Caki2 (cell line): ENCODE measurements around the gene GRID1. TPM values are rescaled to one million over a fixed set of nuclear protein-coding genes. Genes with fewer than 3 reads are reported as not detected.
A peak's percentile ranks its signal among the peaks of the same experiment; 100 is the strongest.
"Not testable (repeated sequence)": the region's sequence is repeated elsewhere in the genome, so short reads cannot be mapped to it uniquely, and the experiment has no call there.

Experiments
- DNase-seq: peaks from one replicate; pipeline ENCODE4 v3.0.0-alpha.2; 2015; ENCODE audit warnings: low read depth
- in situ Hi-C: cut with HindIII; loops from 2 replicates; pipeline ENCODE4 v1.10.0; 2016; ENCODE audit warnings: low sequenced_read_pairs, low pct_unique_long_range_greater_than_20kb, mixed read lengths
- total RNA-seq: library from RNA; depleted of rRNA; stranded (reverse); fragments of >200 nt; shearing (Covaris generic); gene quantifications from 2 replicates; pipeline ENCODE4 v1.2.3, GENCODE V29; 2014; ENCODE audit warnings: low replicate concordance

Gene GRID1
- total RNA-seq, 1 experiment from 2014 or later, result 2.6 TPM

GRCh38 chr10:85849315-85849714 is 517.3 kb downstream of the GRID1 start:
- no peak for DNase-seq
- in situ Hi-C loops, result no loop called here

DNA sequence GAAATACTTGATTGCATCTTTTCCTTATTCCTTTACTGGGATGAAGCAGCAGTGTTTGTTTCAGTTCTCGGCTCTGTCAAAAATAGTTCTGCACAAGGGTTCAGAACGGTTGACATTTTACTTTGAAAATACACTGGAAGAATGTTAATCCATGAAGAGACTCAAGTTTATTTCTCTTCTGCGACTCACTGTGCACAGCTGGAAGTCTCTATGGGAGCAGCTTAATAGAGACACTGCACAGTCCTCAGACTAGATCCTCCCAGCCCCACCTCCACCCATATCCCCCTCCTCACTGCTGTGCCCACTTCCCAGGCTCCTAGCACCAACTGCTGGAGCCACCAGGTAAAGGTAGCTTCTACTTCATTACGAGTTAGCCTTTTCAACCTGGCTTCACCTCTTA is 517.8 kb downstream of the GRID1 start:
- DNase-seq, result no peak
- in situ Hi-C loops, result no loop called here

GRCh38 chr10:85847085-85847484 is 519.5 kb downstream of the GRID1 start:
- in situ Hi-C loops, result no loop called here
- DNase-seq, result no peak

DNA sequence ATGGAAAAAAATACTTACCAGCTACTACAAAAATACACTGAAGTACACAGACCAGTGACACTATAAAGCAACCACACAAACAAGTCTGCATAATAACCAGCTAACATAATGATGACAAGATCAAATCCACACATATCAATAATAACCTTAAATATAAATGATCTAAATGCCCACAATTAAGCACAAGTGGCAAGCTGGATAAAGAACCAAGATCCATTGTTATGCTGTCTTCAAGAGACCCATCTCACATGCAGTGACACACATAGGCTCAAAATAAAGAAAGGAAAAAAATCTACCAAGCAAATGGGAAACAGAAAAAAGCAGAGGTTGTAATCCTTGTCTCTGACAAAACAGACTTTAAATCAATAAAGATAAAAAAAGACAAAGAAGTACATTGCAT is 527.9 kb downstream of the GRID1 start:
- in situ Hi-C loops, DNase-seq: not testable (repeated sequence)

- in situ Hi-C loops, result no loop called here
- no peak for DNase-seq
Measured at GRCh38 chr10:85832988-85833387, 533.6 kb downstream of the GRID1 start.

DNA sequence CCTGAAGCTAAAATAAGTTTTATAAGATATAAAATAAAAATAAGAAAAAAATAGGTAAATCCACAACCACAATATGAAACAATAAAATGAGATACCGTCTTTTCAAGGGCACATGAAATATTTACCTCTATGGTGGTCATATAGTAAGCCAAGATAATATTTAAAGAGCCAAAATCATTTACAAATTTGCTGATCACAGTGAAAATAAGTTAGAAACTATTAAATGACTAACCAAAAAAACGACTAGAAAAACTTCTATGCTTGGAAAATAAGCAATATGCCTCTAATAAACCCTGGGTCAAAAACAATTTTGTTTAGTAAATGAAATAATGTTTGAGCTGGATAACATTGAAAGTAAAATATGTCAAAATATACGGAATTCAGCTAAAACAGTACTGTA is 535.2 kb downstream of the GRID1 start:
- in situ Hi-C loops, result no loop called here
- DNase-seq, result no peak

DNA sequence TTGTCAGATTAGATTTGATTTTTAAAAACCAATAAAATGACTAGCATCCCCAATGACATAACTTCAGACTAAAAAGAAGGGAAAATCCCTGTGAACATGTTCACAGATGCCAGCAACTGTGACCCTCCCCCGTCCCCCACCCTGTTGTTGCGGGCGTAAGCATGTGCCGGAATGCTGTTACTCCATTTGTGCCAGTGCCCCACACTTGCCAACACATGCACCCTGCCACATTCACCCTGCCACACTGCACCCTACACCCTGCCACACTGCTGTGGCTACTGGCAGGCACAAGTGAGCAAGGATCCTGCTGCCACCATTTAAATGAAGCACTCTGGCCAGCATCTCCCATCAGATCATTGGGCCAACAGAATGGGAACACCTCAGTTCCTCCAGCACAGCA is 540.2 kb downstream of the GRID1 start:
- DNase-seq, result no peak
- in situ Hi-C loops, result no loop called here

GRCh38 chr10:85811405-85811804 is 555.2 kb downstream of the GRID1 start:
- peak; percentile 16 for DNase-seq
- in situ Hi-C loops, result no loop called here

DNA sequence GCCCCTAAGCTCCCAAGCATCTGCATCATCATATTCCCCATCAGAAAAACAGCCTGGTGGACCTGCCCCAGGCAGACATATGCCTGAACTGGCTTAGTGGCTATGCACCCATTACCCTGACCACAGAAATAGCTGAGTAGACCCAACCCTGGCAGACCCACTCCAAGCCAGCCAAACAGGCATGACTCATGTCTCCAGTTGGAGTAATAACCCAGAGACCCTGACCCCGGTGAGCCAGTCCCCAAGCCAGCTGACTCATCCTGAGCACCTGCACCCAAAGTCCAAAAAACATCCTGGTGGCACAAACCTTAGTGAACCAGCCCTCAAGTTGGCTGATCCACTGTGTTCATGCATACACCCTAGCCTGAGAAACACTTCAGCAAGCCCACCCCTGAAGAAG is 555.9 kb downstream of the GRID1 start:
- DNase-seq, result no peak
- in situ Hi-C loops, result no loop called here

GRCh38 chr10:85795460-85795859 is 571.1 kb downstream of the GRID1 start:
- DNase-seq, result no peak
- in situ Hi-C loops, result no loop called here

GRCh38 chr10:85794553-85794952 is 572.0 kb downstream of the GRID1 start:
- in situ Hi-C loops, result no loop called here
- no peak for DNase-seq

DNA sequence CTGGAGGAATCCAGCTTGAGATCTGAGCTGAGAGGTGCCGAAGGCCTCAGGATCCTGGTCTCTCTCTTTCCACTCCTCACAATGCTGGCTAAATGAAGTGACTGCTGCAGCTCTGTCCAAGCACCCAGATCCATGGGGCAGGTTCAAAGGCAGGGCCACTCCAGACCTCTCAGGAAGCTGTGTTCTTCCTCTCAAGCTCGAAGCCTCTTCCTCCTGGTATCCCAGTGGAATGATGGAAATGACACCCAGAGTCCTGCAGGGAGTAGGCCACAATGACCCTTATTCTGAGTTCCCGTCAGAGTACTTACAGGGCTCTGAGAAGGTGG is 574.1 kb downstream of the GRID1 start:
- no peak for DNase-seq
- in situ Hi-C loops, result no loop called here

- DNase-seq, result peak; percentile 12
- in situ Hi-C loops, result no loop called here
Measured at GRCh38 chr10:85791818-85792532, 574.6 kb downstream of the GRID1 start.

GRCh38 chr10:85789982-85790789 is 576.4 kb downstream of the GRID1 start:
- DNase-seq, result peak; percentile 25
- in situ Hi-C loops, result no loop called here

DNA sequence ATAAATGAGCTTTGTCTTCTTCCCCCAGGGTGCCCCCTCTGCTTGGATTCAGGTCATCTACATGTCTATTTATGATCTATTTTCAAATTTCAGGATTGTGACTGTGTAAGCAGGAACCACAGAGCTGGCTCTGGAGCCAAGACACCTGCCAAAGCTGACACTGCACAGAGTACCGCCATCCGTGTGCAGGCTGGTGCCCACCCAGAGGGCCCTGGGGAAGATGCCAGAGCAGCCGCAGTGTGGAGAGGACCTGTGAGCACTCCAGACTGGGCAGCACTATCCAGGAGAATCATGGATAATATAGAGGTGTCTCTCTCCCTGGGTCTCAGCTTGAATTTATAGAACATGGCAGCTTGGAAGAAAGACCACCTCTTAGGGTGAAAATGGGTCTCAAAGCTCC is 577.5 kb downstream of the GRID1 start:
- in situ Hi-C loops, result no loop called here
- DNase-seq, result no peak

DNA sequence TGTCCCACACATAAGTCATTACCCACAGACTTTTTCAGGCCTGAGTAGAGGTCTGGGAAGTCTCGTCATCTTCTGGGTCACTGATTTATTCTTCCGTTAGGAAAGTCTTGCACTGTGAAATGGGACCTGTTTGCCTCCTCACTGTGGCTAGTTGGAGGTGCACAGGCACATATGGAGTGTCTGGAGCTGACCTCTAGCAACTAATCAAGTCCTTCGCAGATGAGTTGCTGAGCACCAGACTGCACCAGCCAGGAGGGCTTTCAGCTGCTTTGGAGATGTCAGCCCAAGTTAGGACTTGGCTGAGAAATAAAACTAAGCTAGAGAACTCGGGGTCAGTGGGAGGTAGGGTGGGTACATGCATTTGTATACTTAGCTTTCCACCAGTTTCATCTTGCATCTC is 578.0 kb downstream of the GRID1 start:
- DNase-seq, result no peak
- in situ Hi-C loops, result no loop called here

DNA sequence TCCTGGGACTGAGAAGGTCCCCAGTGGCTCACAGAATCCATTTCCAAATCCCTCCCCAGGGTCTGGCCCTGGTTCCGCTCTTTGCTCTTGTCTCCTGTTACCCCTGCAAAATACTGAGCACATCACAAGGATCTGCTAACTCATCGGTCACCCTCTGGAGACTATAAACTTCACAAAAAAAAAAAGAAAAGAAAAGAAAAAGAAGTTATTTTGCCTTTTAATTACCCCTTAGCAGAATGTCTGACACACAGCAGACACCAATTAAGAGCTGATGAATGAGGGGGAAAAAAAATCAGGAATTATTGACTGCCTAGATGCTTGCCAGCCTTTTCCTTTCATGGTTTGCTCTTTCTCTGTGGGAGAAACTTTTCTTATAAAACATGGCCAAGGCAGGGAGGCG is 578.7 kb downstream of the GRID1 start:
- no peak for DNase-seq
- in situ Hi-C loops, result no loop called here

GRCh38 chr10:85787393-85787792 is 579.2 kb downstream of the GRID1 start:
- in situ Hi-C loops, result no loop called here
- no peak for DNase-seq

DNA sequence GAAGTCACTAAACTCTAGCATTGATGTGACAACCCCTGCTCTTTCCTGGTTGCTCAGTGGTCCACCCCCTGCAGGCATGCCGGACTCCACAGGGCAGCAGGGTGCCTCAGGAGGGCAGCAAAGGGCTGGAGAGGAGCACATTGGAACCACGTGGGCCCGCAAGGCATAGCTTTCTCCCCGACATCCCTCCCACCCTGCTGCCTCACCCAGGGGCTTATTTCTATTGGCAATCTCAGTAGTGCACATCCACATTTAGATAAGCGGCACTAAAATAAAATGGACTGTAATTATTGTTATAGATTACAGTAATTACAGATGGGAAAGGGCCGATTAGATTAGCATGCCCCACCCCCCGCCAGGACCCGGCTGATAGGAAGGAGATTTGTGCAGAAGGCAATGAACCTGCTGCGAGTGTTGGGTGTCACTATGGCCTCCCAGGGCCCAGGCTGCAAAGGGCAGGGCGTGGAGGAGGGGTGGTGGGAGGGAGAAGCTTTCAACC is 580.1 kb downstream of the GRID1 start:
- no peak for DNase-seq
- in situ Hi-C loops, result no loop called here

DNA sequence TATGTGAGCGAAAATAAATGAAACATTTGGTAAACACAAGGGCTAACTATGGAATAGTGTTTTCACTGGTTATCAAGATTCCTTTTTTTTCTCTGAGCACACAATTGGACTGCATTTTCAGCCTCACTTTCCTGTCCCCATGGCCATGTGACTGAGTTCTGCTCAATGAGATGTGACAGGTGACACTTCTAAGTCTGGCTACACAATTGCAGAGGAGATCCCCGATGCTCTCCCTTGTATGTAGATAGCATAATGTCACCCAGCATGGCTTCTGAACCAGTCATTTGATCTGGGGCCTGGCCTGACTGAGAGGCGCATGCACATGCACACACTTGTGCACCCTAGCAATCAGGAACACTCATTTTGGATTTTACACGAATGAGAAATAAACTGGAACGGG is 581.8 kb downstream of the GRID1 start:
- in situ Hi-C loops, result no loop called here
- DNase-seq, result no peak
